Measurements from ENCODE around the gene CLPTM1L. TPM values are rescaled to one million over a fixed set of nuclear protein-coding genes. Genes with fewer than 3 reads are reported as not detected.
"Not testable (repeated sequence)": the region's sequence is repeated elsewhere in the genome, so short reads cannot be mapped to it uniquely, and the experiment has no call there.

Gene CLPTM1L
- total RNA-seq, 1 donor from 2014 or later: 131 TPM

GRCh38 chr5:1283729-1284041, 61.2 kb downstream of the CLPTM1L start:
- not testable (repeated sequence) for H3K9ac ChIP-seq (ENCODE audit: low read length); H3K4me1 Mint-ChIP-seq (ENCODE audit: low read depth, unreplicated experiment)

DNA sequence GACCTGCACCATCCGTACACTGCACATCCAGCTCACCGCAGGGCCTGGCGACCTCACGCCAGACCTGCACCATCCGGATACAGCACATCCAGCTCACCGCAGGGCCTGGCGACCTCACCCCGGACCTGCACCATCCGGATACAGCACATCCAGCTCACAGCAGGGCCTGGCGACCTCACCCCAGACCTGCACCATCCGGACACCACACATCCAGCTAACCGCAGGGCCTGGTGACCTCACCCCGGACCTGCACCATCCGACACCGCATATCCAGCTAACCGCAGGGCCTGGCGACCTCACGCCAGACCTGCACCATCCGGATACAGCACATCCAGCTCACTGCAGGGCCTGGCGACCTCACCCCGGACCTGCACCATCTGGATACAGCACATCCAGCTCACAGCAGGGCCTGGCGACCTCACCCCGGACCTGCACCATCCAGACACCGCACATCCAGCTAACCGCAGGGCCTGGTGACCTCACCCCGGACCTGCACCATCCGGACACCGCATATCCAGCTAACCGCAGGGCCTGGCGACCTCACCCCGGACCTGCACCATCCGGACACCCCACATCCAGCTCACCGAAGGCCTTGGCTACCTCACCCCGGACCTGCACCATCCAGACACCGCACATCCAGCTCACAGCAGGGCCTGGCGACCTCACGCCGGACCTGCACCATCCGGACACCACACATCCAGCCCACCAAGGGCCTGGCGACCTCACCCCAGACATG, 61.7 kb downstream of the CLPTM1L start:
- H3K4me1 ChIP-seq (ENCODE audit: insufficient read depth, low read length); H3K27ac Mint-ChIP-seq (ENCODE audit: unreplicated experiment); H3K27me3 Mint-ChIP-seq (ENCODE audit: low read depth, unreplicated experiment); H3K36me3 ChIP-seq (ENCODE audit: insufficient read depth, low read length); H3K27me3 ChIP-seq (ENCODE audit: insufficient read depth, low read length); H3K9me3 Mint-ChIP-seq (ENCODE audit: unreplicated experiment); H3K4me1 Mint-ChIP-seq (ENCODE audit: low read depth, unreplicated experiment); H3K9me3 ChIP-seq (ENCODE audit: insufficient read depth, low read depth, low read length); H3K4me3 ChIP-seq (ENCODE audit: insufficient read depth, low read depth, low read length); H3K27ac ChIP-seq (ENCODE audit: low read depth, low read length); H2AFZ ChIP-seq (ENCODE audit: low read depth, low read length); H3K4me2 ChIP-seq (ENCODE audit: low read length); FAIRE-seq; H3K9ac ChIP-seq (ENCODE audit: low read length); H3K4me3 Mint-ChIP-seq (ENCODE audit: unreplicated experiment); H3K36me3 Mint-ChIP-seq (ENCODE audit: low read depth, unreplicated experiment); H3K79me2 ChIP-seq (ENCODE audit: insufficient read depth, low read length); H4K20me1 ChIP-seq (ENCODE audit: insufficient read depth, low read length); DNase-seq (ENCODE audit: low read depth): not testable (repeated sequence)

More at GRCh38 chr5:1283729-1284041, 61.2 kb downstream of the CLPTM1L start:
- not testable (repeated sequence) for H3K27me3 ChIP-seq (ENCODE audit: insufficient read depth, low read length); H3K36me3 Mint-ChIP-seq (ENCODE audit: low read depth, unreplicated experiment); H3K9me3 Mint-ChIP-seq (ENCODE audit: unreplicated experiment); H3K4me1 ChIP-seq (ENCODE audit: insufficient read depth, low read length); H3K4me3 Mint-ChIP-seq (ENCODE audit: unreplicated experiment); H4K20me1 ChIP-seq (ENCODE audit: insufficient read depth, low read length); FAIRE-seq; H3K79me2 ChIP-seq (ENCODE audit: insufficient read depth, low read length); H3K9me3 ChIP-seq (ENCODE audit: insufficient read depth, low read depth, low read length); H3K27me3 Mint-ChIP-seq (ENCODE audit: low read depth, unreplicated experiment); H3K27ac ChIP-seq (ENCODE audit: low read depth, low read length); H3K27ac Mint-ChIP-seq (ENCODE audit: unreplicated experiment); DNase-seq (ENCODE audit: low read depth); H3K4me3 ChIP-seq (ENCODE audit: insufficient read depth, low read depth, low read length); H3K4me2 ChIP-seq (ENCODE audit: low read length); H3K36me3 ChIP-seq (ENCODE audit: insufficient read depth, low read length); H2AFZ ChIP-seq (ENCODE audit: low read depth, low read length)

- H3K27ac Mint-ChIP-seq (ENCODE audit: unreplicated experiment): peak overlapping the region; percentile 34
- H3K27me3 Mint-ChIP-seq (ENCODE audit: low read depth, unreplicated experiment): peaks cover 9% of the 10 kb centered on the region
- H3K79me2 ChIP-seq (ENCODE audit: insufficient read depth, low read length): no peaks in the 10 kb centered on the region
- H3K27ac ChIP-seq (ENCODE audit: low read depth, low read length): no peak overlapping the region
- H3K4me3 Mint-ChIP-seq (ENCODE audit: unreplicated experiment): no peak overlapping the region
- TF ChIP-seq, protein P1, sequence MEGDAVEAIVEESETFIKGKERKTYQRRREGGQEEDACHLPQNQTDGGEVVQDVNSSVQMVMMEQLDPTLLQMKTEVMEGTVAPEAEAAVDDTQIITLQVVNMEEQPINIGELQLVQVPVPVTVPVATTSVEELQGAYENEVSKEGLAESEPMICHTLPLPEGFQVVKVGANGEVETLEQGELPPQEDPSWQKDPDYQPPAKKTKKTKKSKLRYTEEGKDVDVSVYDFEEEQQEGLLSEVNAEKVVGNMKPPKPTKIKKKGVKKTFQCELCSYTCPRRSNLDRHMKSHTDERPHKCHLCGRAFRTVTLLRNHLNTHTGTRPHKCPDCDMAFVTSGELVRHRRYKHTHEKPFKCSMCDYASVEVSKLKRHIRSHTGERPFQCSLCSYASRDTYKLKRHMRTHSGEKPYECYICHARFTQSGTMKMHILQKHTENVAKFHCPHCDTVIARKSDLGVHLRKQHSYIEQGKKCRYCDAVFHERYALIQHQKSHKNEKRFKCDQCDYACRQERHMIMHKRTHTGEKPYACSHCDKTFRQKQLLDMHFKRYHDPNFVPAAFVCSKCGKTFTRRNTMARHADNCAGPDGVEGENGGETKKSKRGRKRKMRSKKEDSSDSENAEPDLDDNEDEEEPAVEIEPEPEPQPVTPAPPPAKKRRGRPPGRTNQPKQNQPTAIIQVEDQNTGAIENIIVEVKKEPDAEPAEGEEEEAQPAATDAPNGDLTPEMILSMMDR (IDR thresholded peaks at IDR 0.05; ENCODE audit: insufficient read depth, low read depth, low read length): no peak
- no peak for TF ChIP-seq EZH2 (IDR thresholded peaks at IDR 0.05; ENCODE audit: insufficient read depth, low read length)
- H3K4me1 Mint-ChIP-seq (ENCODE audit: low read depth, unreplicated experiment): no peaks in the 10 kb centered on the region
- no peak overlapping the region for H3K4me3 ChIP-seq (ENCODE audit: insufficient read depth, low read depth, low read length)
- H3K9ac ChIP-seq (ENCODE audit: low read length): no peak overlapping the region
- no peaks in the 10 kb centered on the region for H3K4me1 ChIP-seq (ENCODE audit: insufficient read depth, low read length)
- no peaks in the 10 kb centered on the region for H3K27me3 ChIP-seq (ENCODE audit: insufficient read depth, low read length)
- DNase-seq (ENCODE audit: low read depth): no peak
- no peaks in the 10 kb centered on the region for H3K9me3 ChIP-seq (ENCODE audit: insufficient read depth, low read depth, low read length)
- no peaks in the 10 kb centered on the region for H3K36me3 Mint-ChIP-seq (ENCODE audit: low read depth, unreplicated experiment)
- no peaks in the 10 kb centered on the region for H3K36me3 ChIP-seq (ENCODE audit: insufficient read depth, low read length)
- no peaks in the 10 kb centered on the region for H4K20me1 ChIP-seq (ENCODE audit: insufficient read depth, low read length)
- H2AFZ ChIP-seq (ENCODE audit: low read depth, low read length): no peak overlapping the region
- no peaks in the 10 kb centered on the region for H3K9me3 Mint-ChIP-seq (ENCODE audit: unreplicated experiment)
- no peak overlapping the region for H3K4me2 ChIP-seq (ENCODE audit: low read length)
- FAIRE-seq: no peak
Measured at GRCh38 chr5:1282131-1282992, 62.5 kb downstream of the CLPTM1L start.

All from astrocyte (in vitro differentiated cells and primary cell).